ENCODE data around the gene CDK5RAP1.

DNA sequence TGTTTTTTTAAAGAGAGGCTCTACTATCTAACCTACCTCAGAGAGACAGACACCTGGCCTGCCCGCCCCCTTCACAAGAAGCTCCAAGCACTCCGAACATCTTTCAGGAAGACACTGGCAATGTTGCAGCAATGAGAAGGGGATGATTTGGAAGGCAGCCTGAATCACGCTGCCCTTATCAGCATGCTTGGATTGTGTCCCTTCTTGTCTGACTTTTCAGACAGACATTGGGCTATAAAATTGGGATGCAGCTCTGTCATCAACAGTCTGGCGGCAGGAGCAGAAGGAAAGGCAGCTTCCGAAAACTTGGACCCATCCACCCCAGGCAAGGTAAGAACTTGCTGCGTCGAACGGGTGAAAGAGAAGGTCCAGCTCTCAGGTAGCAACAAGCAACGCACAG lies 56.0 kb downstream of the CDK5RAP1 start:
- TF ChIP-seq CTCF (IDR thresholded peaks at IDR 0.05) = no peak
- TF ChIP-seq POLR2A (IDR thresholded peaks at IDR 0.05) = no peak

All from adrenal gland (tissue), 5 donors.